Hematopoietic multipotent progenitor cell treated with erythropoietin and hydrocortisone succinate and interleukin-3 and kit ligand, for 17 days (in vitro differentiated cells): ENCODE results near the gene LYZL2.
"Not testable (repeated sequence)": the region's sequence is repeated elsewhere in the genome, so short reads cannot be mapped to it uniquely, and the experiment has no call there.

Experiments used
- DNase-seq: peaks from one replicate; pipeline ENCODE4 v3.0.0-alpha.2; 2015; ENCODE audit warnings: low spot score

Gene LYZL2

DNA sequence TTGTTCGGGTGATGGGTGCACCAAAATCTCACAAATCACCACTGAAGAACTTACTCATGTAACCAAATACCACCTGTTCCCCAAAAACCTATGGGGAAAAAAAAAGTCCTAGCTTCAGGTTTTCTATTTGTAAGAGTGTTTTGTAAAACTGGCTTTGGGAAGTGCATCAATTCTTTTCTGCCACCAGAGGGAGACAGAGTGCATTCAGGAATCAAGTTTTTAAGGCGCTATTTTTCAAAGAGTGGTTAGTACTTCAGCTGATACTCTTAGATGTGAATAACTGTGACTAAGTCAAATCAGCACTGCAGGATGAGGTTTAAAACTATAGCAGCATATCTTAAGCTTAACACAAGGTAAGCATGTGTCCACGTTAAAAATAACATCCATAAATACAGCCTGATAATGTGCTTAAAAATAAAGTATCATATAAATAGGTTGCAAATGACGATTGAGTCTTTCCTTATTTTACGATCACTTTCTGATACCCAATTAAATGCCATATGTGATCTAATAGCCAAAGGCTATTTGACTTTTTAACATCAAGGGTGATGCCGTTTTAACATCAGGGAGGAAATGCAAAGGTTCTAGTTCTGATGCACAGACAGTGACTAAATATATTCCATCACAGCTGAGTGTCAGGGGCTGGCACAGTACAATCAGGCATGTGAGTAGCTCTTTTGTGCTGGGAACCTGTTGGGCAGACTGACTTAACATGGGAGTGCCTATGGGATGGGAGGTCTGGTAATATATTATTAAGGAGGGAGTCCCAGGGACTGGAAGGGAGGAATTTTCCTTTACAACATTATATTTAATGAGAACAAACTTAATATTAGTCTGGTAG is 10.6 kb upstream of the LYZL2 start:
- DNase-seq = peak; percentile 51

DNA sequence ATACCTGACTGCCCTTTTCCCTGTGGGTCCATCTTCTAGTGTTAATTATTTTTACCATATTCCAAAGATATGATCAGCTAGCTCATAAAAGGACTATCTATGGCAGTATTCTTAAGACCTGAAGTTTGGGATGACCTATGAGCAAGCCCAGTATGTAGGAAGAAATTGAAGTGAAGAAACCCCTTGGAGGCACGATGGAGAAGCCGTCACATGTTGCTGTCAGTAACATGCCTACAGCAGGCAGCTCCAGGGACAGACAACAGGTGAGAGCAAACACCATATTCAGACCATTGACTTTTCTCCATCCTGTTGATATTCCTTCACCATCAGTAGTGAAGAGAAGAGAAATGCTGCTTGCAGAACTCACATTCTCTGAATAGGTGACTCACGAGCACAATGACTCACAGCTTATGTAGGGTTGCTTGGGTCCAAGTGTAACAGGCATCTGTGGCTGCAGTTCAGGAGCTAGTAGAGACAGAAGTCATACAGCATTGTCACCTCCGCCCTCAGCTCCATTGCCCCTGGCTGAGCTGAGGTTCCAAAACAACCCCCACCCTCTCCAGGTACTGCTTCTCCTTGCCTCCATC is 8.4 kb upstream of the LYZL2 start:
- DNase-seq = no peak

DNA sequence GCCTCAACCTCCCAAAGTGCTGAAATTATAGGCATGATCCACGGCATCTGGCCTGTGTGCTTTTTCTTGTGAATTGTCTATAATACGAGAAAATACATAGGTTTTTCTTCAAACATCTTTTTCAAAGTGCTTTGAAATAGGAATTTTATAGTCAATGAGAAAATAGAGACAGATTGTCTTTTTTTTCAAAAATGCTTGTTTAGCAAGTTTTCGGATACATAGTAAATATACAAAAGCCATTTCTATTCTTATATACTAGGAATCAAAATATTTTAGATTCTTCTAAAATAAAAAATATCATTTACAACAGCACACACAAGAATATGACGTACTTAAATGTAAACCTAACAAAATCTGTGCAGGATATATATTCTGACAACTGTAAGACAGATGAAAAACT is 1.6 kb upstream of the LYZL2 start:
- no peak for DNase-seq

DNA sequence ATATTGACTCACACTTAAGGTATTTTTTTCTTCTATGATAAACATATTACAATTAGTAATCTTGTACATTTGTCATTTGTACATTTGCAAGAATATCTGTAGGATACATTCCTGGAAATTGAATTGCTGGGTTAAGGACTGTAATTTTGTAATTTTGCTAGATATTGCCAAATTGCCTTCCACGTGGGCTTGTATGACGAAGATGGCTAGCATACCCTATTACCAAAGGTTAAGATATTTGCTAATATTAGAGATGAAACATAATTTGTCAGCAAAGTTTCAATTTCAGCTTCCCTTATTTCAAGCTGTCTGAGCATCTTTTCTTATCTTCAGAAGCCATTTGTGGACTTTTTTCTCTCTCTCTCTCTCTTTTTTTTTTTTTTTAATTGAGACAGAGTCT is 1.0 kb upstream of the LYZL2 start:
- no peak for DNase-seq

DNA sequence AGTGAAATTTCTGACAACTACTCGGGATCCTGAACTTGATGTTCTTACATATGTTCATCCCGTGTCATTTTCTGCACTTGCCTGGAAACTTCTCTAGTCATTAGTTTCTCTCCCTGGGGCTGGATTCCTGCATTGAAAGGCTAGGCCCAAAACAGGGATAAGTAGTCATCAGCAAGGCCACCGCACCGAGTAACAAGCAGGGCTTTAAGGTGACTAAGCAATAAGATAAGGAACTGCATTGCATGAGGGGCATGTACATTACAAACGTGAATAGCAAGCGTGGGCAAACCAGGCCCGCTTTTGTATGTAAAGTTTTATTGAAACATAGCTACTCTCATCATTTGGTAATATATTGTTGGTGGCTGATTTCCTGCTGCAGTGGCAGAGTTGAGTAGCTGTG is 977 bp downstream of the LYZL2 start:
- DNase-seq = not testable (repeated sequence)

DNA sequence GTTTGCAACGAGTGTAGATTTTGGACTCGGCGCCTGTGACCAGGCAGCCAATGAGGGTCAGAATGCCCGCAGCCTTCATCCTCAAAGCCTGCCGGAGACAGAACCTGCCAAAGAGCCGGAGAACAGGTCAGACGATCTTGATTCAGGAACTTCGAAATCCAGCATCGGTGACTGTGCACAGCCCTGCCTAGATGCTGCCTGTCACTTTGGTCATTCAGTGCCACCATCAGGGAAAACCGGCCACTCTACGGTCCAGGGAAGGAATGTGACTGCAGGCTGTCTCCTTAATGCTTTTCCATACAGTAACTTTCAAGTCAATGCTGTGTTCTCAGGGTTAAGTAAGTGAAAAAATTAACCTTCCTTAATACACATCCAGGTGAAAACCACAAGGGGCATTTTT is 2.7 kb downstream of the LYZL2 start:
- not testable (repeated sequence) for DNase-seq

DNA sequence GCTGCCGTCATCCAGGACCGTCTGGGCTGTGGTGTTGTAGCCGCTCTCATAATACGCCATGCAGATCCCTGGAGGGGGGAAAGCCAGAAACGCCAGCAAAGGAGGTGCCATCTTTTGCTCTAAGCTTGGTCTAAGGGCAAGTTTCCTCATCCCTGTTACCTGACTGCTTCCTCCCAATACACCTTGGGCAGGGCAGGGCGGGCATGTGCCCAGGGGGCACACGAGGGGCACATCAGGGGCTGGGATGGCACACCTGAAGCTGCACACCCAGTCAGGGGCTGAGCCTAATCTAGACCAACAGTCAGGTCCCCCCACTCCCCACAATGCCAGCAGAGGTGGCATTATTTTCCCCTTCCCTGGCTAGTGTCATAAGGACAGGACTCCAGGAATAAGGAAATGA is 3.4 kb downstream of the LYZL2 start:
- DNase-seq = not testable (repeated sequence)

DNA sequence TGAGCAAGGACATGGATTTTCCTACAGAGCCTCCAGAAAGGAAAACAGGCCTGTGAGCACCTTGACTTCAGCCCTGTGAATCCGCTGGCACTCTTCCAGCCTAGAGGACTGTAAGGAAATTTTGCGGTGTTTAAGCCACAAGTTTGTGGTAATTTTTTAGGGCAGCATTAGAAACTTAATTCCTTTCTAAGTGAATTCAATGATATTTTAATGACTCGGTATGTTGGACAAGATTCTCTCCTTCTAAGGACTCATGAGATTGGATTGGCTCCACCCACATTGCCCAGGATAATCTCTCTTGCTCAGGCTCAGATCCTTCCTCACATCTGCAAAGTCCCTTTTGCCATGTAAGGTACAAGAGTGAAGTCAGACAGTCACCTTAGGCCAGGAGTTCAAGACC is 4.5 kb downstream of the LYZL2 start:
- DNase-seq = no peak

DNA sequence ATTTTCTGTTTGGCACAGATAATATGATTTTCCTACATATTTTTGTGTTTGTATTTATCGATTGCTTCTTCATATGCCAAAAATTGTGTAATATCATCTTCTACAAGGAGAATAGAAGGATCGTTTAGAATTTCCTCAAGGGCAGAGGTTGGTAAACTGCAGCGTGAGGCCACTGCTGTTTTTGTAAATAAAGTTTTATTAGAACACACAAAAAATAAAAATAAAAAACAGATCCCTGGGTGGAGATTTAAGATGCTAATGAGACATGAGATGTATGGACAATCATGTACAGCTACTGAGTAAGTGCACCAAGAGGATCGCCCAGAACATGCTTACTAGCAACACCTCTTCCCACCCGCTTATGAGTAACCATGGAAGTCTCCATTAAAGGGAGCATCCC is 9.6 kb downstream of the LYZL2 start:
- DNase-seq = no peak

DNA sequence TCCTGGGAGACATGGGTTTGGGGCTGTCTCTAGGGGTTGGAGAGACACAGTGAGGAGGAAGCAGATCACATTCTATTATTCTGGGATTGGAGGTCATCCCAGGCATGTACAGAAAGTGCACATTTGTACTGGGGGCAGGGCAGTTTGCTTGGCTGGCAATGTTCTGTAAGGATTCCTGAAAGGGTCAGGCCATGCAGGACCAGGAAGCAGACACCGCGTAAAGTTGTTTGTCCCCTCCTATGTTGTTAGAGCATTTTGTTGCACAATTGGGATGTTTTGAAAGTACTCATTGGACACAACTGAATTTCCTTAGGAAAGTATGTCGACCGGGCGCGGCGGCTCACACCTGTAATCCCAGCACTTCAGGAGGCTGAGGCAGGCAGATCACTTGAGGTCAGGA is 12.5 kb downstream of the LYZL2 start:
- no peak for DNase-seq

DNA sequence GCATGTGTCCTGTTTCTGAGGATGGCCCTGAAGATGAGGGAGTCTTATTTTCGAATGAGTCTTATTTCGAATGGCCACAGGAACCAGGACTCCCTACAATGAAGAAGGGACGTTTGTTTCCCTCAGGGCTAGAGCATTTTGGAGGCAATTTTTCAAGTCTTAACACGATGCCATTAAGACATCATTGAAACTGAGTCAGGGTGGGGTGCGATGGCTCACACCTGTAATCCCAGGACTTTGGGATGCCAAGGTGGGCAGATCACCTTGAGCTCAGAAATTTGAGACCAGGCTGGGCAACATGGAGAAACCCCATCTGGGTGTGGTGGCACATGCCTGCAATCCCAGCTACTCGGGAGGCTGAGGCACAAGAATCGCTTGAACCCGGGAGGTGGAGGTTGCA is 18.5 kb downstream of the LYZL2 start:
- DNase-seq = not testable (repeated sequence)

DNA sequence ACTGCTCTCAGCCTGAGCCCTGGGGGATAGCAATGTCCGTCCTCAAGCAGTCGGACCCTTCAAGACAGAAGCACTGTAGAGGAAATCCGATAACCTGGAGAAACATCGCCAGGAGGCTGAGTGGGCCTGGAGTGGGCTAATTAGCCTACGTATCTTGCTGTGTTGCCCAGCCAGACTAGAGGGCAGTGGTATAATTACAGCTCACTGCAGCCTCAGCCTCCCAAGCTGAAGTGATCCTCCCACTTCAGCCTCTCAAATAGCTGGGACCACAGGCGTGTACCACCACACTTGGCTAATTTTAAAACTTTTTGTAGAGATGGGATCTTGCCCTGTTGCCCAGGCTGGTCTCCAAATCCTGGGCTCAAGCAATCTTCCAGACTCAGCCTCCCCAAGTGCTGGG is 21.7 kb downstream of the LYZL2 start:
- DNase-seq = no peak

DNA sequence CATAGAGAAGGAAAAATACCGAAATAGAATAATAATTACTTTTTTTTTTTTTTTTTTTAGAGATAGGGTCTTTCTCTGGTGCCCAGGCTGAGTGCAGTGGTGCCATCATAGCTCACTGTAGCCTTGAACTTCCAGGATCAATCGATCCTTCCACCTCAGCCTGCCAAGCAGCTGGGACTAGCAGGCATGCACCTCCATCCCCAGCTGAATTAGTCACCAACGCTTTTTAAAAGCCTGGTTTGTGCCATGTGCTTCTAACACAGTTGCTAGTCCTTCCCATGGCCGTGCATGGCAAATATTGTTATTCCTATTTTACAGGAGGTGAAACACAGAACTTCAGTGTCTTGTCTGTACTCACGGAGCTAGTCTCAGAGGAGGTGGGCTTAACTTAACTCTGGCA is 23.2 kb downstream of the LYZL2 start:
- DNase-seq = no peak

DNA sequence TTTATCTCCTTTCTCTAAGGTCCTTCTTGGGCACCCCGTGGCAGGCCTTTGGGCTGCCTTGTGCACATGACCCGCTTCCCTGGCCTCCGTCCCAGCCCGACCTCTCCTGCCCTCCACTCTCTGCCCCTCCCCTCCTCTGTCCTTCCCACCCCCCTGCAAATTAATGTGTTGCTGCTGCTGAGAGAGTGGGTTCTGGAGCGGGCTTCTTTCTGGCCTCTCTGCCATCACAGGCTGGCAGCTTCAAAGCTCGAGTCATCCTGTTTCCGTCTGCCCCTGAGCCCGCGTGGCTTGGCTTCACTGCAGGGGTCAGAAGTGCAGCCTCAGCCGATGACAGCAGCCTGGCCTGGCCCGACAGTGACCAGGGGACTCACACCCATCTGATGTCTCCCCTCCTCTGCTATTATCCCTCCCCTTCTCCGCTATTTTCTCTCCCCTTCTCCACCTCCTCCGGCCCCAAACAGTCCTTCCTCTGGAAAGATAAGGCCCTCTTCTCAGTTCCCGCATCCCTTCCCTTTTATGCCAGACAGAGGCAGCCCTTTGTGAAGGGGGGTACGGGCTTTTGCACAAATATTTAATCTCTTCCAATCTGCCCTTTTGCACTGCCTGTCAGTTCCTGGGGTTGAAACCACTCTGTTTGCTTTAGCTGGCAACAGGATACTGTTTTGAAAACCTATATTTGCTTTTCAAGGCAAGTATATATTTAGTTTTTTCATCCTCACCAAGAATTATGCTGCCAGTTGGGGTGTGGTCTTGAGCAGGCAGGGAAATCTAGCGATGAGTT is 24.0 kb downstream of the LYZL2 start:
- not testable (repeated sequence) for DNase-seq

DNA sequence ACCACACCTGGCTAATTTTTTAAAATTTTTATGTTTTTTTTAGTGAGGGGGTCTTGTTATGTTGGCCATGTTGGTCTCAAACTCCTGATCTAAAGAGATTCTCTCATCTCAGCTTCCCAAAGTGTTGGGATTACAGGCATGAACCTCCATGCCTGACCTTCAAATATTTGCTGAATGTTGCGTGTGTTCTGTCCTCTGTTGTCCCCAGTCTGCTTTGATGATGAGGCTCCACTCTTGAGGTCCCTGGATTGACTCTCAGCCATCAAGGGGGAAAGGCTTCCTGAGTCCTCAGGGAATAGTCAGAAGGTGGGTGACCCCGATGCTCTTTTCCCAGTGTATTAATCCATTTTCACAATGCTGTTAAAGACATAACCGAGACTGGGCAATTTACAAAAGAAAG is 26.0 kb downstream of the LYZL2 start:
- no peak for DNase-seq

DNA sequence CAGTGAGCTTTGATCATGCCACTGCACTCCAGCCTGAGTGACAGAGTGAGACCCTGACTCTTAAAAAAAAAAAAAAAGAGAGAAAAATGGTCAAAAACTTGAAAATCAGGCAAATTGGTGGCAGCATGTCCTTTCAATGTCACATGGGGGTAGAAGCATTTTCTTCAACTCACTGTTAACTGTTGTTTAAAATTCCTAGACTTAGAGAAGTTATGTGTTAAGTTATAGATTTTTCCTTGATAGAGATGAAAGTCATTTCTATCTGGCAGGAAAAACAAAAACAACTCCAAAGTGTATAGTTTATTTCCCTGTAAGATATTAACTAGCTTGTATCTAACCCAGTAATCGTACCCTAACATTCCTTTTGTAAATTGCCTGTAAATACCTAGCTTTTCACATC is 26.8 kb downstream of the LYZL2 start:
- DNase-seq = no peak

DNA sequence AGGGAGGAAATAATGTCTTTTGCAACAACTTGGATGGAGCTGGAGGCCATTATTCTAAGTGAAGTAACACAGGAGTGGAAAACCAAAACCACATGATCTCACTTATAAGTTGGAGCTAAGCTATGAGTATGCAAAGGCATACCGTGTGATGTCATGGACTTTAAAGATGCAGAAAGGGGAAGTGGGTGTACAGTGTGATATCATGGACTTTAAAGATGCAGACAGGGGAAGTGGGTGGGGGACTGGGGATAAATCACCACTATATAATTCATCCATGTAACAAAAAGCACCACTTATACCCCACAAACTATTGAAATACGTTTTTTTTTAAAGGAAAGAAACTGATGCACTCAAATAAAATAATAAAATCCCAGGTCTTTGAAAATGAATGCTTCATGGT is 29.5 kb downstream of the LYZL2 start:
- no peak for DNase-seq

DNA sequence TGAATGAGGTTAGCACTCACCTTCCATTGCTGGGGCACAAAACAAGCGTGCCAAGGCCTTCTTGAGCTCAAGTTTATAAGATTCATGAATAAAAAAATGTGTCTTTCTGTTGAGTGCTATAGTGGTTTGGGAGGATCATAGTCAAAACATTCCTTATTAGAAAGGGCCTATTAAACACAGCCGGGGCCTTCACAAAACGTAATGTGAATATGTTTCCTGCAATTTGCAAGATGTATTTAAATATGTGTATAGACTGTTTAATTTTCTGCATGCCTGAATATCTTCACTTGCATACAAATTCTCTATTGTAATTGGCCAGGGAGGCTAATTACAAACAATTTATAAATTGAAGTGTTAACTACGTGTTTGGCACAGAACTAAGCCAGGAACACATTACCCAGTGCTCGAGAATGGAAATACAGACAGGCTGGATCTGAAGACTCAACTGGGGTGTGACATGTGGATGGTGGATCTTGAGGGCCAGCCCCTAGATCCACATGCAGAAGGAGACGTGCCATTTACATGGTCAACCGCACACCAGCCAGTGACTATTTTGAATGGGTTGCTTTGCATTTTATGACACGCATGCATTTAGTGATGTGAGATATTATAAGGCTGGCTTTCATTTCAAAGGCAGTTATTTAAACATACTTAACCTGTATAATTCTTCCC is 31.3 kb downstream of the LYZL2 start:
- no peak for DNase-seq

DNA sequence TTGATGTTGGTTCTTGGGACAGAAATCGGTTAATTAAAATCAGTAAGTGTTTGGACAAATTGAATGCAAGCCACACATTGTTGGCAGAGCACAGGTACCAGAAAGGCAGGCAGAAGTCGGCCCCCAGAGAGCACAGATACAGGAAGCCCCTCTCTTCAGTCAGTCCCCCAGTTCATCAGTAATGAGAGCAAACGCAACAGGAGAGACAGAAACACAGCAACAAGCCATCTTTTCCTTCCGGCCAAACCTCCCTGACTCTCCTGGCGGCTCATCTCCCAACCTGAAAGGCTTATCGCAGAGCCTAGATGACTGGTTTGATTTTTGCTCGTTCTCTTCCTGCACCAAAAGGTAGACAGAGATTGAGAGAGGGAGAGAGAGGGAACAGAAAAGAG is 32.1 kb downstream of the LYZL2 start:
- not testable (repeated sequence) for DNase-seq

DNA sequence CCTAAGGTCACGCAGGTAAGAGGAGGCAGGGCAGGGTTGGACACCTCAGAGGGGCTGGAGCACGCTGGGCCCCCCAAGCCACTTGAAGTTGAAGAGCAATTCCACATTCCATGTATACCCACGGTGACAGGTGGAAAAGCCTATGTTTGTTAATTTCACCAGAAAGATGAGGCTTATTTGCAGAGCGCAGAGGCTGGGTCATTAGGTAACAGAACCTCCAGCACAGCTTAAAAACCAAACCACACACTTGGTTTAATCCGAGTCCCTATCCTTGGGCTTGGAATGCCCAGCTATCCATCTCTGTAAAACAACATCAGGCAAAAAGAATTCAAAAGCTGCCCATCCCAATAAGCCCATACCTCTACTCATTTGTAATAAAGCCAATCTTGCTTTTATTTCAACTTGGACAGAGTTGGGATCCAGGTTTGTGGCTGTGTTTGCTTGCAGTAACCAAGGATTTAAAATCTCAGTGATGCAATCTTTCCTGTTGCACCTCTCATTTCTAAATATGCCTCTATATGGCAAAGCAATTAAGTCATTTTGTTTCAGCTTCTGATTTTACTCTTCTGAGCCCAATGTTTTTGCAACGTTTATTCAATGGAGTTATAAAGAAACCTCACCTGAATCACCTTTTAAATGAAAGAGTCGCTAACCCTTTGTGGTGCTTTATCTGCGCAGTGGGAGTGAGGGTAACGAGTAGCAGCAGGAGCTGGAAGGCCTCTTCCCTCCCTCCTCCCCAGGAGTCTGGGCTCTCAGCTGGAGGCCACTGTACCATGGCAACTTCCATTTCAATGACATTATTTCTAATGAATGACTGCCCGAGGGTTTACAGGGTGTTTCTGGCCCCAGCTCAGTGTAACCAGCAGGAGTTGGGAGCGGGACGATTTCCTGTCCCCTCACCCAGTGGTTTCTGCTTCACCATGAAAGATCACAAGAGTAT is 32.8 kb downstream of the LYZL2 start:
- not testable (repeated sequence) for DNase-seq

DNA sequence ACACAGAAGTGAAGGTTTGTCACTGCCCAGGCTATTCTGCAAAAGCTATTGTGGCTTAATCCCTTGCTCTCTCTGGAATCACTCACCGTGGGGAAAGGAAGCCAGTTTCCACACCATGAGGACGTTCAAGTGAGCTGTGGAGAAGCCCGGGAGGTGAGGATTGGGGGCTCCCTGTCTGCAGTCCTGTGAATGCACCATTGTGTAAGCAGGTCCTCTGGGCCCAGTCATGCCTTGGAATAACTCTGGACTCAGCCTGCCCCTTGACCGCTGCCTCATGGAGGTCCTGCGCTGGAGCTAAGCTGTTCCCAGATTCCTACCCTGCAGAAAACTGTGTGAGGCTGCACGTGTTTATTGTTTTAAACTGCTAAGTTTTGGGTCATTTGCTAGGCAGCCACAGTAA is 33.5 kb downstream of the LYZL2 start:
- no peak for DNase-seq
